HG03354 (cell line): ENCODE measurements around the gene KCNJ14.

Experiments
- ATAC-seq: cut with Tn5 transposase; IDR thresholded peaks from one replicate; pipeline ENCODE4 v1.9.1; 2021; ENCODE audit warnings: mild to moderate bottlenecking; ENCODE audit not compliant: unreplicated experiment, poor library complexity, severe bottlenecking

The KCNJ14 gene

DNA sequence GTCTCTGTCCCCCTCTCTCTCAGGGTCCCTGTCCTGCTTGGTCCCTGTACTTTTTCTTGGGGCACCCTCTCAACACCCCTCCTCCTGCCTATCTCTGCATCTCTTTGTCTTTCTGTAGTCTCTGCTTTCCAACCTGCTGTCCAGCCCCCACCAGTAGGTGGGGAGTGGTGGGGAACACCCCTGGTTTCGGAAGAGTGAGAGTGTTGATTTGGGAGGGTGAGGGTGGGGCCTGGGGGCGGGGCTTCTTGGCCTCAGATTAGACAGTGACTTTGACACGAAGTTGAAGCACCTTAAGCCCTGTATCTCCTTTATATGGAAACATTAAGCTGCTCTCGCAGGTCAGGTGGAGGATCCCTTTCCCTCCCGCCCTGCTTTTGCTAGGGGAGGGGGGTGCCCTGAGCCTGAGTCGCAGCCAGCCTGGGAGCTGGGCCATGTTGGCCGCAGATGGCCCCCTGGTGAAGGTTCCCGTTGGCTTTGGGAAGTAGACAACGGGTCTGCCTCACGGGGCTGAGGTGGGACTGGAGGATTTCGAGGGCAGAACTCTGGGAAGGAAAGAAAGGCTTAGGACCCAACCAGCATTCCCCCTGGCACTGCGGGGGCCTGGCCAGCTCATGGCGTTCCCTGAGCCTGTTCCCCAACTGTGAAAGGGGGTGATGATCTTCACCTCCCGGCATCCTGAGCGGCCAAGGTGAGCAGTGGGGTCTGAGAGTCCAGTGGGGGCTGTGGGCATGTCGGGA, at the start of gene KCNJ14:
Gene KCNJ14 (plus strand): TSS at position 404 of the 737 bp plus-strand sequence. CDS start 6,151 bp downstream, outside the sequence.
- no peak for ATAC-seq

DNA sequence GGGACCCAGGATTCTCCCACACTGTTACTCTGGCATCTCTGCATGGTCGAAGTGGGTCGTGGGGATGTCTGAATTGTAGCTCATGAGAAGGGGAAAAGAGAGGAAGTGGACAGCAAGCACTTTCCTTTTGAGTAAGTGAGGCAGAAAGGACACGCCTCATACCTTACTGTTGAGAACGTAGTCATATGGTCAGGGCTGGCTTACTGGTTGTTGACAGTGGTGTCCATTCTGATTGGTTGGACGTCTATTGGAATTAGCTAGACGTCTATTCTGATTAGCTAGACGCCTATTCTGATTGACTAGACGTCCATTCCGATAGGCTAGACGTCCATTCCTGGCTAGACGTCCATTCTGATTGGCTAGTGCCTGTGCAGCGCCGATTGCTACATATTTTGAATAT, 49.5 kb upstream of the KCNJ14 start:
- ATAC-seq, result no peak

DNA sequence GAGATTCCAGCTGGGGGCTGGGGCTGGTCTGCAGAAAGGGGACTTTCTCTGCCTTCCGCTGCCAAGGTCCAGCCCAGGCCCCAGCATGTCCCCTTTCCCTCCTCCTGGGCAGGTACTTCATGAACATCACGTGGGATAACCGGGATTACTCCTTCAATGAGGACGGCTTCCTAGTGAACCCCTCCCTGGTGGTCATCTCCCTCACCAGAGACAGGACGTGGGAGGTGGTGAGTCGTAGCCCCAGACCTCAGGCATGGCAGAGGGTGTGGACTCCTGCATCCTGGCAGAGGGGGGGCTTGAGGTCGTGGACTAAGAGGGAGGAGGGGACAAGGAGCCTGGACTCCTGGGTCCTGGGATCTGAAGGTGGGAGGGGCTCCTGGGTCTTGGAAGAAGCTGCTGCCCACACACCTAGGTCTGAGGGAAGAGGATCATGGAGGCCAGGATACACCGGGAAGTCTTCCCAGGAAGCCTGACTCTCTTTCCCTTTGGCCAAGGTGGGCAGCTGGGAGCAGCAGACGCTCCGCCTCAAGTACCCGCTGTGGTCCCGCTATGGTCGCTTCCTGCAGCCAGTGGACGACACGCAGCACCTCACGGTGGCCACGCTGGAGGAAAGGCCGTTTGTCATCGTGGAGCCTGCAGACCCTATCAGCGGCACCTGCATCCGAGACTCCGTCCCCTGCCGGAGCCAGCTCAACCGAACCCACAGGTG, 41.3 kb upstream of the KCNJ14 start:
- no peak for ATAC-seq

DNA sequence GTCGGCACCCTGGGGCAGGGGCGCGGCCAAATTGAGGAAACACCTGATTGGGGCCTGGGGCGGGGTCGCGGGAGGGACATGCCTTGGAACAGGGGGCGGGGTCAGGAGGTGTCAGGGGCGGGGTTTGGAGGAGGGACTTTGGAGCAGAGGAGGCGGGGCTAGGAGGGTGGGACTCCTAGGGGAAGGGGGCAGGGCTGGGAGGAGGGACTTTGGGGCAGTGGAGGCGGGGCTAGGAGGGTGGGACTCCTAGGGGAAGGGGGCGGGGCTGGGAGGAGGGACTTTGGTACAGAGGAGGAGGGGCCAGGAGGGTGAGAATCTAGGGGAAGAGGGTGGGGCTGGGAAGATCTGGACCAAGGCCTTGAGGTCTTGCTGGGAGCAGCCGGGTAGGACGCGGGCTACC, 40.0 kb upstream of the KCNJ14 start:
- no peak for ATAC-seq

DNA sequence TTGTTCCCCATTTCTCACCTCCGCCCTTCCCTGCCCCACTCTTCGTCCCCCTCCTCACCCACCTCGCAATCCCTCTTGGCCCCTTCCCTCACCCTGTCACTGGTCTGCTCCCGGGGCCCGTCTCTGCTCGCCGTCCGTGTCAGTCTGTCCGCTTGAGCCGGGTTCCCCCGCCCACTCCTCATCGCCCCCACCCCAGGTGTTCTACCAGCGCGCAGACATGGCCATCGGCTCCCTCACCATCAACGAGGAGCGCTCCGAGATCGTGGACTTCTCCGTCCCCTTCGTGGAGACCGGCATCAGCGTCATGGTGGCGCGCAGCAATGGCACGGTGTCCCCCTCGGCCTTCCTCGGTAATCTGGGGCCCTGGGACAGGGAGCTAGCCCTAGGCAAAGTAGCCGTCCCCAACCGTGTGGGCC, 39.6 kb upstream of the KCNJ14 start:
- no peak for ATAC-seq

DNA sequence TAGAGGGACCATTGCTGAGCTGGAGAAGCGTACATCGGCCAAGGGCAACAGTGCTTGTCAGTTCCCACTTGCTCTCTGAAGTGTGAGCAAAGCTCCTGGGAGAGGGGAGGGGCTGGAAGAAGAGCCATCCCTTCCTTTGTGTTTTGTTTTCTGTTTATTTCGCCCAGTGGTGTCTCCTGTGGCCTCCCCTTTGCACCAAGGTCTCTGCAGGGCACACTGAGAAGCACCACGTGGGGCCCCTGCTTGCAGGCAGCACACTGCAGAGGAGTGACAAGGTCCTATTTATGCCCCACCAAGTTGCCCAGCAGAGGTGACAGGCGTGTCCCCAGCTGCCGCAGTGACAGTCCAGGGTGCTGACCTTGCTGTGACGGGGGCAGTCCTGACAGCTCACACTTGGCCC, 38.0 kb upstream of the KCNJ14 start:
- no peak for ATAC-seq

DNA sequence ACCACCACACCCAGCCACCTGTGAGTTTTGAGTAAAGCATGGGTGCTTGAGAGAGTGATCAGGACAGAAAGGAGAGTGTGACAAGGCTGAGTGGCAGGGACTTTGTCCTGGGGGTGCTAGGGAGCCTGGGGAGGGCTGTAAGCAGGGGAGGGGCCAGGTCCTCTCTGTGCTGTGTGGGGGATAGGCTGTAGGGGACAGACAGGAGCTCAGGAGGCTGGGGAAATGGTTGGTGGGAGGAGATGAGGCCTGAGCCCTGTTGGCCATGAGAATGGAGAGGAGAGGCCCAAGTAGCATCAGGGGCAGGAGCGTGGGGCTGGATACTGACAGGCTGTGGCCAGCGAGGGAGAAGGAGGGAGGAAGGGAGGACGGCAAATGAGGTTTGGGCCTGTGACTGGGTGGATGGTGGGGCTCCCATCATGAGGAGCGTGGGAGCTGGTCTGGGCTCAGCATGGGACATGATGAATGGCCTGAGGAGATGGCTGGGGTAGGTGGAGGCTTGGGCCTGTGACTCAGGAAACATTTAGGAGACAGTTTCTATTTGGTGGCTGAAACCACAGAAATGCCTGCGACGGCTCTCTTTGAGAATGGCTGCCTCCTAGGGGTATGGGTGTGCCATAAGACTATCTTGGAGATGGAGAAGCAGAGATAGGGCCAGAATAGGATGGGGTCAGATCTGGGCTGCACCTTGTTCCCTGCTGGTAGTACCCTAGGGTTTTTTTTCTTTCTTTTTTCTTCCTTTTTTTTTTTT, 36.9 kb upstream of the KCNJ14 start:
- ATAC-seq, result no peak

DNA sequence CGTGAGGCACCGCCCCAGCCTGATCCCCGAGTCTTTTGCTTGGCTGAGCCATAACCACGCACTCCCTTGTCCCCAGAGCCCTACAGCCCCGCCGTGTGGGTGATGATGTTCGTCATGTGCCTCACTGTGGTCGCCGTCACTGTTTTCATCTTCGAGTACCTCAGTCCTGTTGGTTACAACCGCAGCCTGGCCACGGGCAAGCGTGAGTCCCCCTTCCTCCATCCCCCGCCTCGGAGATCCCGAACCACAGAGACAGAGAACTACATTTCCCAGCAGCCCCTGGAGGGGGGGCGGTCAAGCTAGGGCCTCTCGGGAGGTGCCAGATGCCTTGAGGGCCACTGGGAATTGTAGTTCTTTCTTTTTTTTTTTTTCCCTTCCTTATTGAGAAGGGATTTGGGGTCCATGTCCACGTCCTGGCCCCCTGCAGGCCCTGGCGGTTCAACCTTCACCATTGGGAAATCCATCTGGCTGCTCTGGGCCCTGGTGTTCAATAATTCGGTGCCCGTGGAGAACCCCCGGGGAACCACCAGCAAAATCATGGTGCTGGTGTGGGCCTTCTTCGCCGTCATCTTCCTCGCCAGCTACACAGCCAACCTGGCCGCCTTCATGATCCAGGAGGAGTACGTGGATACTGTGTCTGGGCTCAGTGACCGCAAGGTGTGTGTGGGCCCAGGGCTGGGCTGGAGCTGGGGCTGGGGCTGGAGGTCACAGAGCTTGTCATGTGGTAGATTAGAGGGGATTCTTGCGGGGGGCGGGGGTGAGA, 36.0 kb upstream of the KCNJ14 start:
- no peak for ATAC-seq

DNA sequence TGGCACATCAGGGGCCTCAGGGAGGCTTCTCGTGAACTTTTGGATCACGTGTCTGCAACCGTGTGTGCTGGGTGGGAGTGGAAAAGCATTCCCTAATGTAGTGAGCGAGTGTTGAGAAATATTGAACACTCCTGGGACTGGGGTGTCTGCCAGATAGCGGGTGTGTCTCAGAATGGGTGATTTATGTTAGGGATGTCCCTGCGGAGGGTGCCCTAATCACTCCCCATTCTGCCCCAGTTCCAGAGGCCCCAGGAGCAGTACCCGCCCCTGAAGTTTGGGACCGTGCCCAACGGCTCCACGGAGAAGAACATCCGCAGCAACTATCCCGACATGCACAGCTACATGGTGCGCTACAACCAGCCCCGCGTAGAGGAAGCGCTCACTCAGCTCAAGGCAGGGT, 33.8 kb upstream of the KCNJ14 start:
- no peak for ATAC-seq

DNA sequence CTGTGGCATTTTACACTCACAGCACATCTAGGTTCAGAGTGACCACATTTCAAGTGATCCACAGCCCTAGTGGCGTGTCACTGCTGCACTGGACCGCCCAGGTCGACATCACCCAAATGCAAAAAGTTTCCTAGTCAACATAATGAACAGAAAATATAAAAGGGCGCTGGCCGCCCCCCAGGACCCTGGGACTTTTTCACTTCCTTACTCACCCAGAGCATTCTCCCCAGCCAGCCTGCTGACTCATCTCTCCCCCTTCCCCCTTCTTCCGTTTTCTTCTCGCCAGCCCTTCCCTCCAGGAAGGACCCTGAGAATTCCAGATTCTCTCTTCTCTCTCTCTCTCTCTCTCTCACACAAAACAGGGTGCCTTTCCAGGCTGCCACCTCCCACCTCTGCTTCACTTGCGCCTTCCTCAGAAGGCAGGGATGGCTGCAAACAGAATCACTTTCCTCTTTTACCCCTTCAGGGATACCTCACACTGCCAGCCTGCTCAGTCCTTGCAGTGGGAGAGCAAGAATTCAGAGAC, 30.6 kb upstream of the KCNJ14 start:
- ATAC-seq, result no peak

DNA sequence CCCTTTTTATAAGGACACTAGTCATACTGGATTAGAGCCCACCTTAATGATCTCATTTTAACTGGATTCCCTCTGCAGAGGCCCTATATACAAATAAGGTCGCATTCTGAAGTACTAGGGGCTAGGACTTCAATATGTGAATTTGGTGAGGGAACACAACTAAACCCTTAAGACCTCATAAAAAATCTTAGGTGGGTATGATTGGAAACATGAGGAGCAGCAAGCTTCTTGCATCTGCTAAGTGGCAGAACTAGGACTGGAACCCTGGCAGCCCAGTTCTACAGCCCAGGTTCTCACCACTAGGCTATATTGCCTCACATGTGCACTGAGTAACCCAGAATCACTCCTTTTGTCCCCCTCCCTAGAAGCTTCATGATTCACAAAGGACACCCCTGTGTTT, 26.7 kb upstream of the KCNJ14 start:
- ATAC-seq, result no peak

DNA sequence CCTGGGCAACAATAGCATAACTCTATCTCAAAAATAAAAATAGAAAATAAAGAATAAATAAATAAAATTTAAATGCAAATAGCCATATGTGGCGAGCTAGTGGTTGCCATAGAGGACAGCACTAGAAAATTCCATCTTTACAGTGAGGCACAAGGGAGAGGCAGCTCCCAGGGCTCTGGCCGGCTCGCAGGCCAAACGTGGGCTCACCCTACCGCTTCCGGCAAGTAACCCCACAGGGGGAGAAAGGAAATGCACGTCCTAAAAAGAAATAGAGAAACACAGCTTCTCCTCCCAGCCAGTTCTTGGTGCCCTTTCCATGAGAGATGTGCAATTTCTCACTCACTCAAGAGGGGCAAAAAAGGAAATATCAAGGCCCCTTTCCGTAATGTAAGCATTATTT, 22.0 kb upstream of the KCNJ14 start:
- ATAC-seq, result no peak

DNA sequence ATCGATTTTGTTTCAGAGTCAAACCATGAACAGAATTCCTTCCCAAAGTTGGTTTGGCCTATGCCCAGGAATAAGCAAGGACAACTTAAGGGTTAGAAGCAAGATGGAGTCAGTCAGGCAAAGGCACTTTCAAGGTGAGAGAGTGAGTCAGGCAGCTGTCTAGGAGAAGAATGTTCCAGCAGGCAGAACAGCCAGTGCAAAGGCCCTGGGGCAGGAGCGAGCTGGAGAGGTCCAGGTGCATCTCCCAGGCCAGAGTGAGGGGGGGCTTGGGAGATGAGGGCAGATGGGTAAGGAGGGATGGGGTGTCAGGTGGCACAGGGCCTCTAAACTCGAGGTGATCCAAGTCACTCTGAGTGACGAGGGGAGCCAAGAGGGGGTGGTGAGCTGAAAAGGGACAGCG, 18.8 kb upstream of the KCNJ14 start:
- no peak for ATAC-seq

DNA sequence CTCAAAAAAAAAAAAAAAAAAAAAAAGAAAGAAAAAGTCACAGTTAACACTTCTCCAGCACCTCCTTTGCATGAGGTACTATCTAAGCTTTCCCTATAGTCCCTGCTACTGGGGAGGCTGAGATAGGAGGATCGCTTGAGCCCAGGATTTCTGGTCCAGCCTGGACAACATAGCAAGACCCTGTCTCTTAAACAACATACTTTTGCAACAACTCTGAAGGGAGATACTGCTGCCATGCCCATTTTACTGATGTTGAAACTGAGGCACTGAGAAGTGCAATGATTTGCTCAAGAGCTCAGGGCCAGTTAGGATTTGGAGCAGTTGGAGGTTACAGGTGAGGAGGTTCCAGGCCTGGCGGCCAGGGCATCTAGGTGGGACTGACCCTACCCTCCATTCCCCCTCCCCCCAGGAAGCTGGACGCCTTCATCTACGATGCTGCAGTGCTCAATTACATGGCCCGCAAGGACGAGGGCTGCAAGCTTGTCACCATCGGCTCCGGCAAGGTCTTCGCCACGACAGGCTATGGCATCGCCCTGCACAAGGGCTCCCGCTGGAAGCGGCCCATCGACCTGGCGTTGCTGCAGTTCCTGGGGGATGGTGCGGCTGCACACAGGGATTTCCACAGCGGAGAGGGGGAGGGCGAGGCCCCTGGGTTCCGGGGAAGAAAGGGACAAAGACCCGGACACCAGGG, 13.9 kb upstream of the KCNJ14 start:
- no peak for ATAC-seq

DNA sequence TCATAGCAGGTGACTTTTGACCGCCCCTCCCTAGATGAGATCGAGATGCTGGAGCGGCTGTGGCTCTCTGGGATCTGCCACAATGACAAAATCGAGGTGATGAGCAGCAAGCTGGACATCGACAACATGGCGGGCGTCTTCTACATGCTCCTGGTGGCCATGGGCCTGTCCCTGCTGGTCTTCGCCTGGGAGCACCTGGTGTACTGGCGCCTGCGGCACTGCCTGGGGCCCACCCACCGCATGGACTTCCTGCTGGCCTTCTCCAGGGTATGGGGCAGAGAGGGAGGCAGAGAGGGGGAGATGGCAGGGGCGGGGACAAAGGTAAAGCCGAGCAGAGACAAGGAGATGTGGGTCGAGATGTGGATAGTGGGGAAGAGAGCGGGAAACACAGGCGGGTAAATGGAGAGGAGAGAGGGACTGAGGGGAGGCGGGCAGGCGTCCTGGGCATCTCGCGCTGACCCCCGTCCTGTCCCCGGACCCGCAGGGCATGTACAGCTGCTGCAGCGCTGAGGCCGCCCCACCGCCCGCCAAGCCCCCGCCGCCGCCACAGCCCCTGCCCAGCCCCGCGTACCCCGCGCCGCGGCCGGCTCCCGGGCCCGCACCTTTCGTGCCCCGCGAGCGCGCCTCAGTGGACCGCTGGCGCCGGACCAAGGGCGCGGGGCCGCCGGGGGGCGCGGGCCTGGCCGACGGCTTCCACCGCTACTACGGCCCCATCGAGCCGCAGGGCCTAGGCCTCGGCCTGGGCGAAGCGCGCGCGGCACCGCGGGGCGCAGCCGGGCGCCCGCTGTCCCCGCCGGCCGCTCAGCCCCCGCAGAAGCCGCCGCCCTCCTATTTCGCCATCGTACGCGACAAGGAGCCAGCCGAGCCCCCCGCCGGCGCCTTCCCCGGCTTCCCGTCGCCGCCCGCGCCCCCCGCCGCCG, 13.0 kb upstream of the KCNJ14 start:
- ATAC-seq, result no peak

DNA sequence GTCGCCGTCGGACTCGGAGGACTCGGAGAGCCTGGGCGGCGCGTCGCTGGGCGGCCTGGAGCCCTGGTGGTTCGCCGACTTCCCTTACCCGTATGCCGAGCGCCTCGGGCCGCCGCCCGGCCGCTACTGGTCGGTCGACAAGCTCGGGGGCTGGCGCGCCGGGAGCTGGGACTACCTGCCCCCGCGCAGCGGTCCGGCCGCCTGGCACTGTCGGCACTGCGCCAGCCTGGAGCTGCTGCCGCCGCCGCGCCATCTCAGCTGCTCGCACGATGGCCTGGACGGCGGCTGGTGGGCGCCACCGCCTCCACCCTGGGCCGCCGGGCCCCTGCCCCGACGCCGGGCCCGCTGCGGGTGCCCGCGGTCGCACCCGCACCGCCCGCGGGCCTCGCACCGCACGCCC, 12.1 kb upstream of the KCNJ14 start:
- ATAC-seq, result no peak

DNA sequence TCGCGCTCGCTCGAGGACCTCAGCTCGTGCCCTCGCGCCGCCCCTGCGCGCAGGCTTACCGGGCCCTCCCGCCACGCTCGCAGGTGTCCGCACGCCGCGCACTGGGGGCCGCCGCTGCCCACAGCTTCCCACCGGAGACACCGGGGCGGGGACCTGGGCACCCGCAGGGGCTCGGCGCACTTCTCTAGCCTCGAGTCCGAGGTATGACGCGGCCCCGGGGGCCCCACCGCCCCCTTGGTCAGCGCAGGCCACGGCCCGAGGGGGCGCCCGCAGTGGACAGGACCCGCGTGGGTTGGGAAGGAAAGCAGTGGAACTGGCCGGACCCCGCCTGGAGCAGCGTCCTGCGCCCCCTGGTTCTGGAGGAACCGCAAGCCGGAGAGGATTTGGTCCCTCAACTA, 11.6 kb upstream of the KCNJ14 start:
- no peak for ATAC-seq
